Tibial nerve (tissue), 4 donors: ENCODE data around the gene ANO10. TPM values are rescaled to one million over a fixed set of nuclear protein-coding genes. Genes with fewer than 3 reads are reported as not detected.

ENCODE experiments used
- DNase-seq, 2 donors: peaks; one replicate each; pipeline ENCODE4 v3.0.0-alpha.2; 2019; ENCODE audit warnings: low spot score in 2 of 2
- H3K27ac ChIP-seq, 4 donors: fragments of 200-600 bp; sonication (generic) in 3 of 4; one replicate each; pipeline ENCODE4 v1.5.1; 2017 to 2019; ENCODE audit warnings: mild to moderate bottlenecking in 1 of 4
- H3K27me3 ChIP-seq, 2 donors: fragments of 200-600 bp; sonication (generic) in 1 of 2; one replicate each; pipeline versions ENCODE4 v1.5.1 to v1.6.0; 2017 to 2019
- H3K36me3 ChIP-seq, 3 donors: fragments of 200-600 bp; sonication (generic); one replicate each; pipeline ENCODE4 v1.5.1; 2018 to 2019
- H3K4me1 ChIP-seq, 4 donors: fragments of 200-600 bp; sonication (generic) in 3 of 4; one replicate each; pipeline ENCODE4 v1.5.1; 2017 to 2019
- H3K4me3 ChIP-seq, 4 donors: fragments of 200-600 bp; sonication (generic) in 3 of 4; one replicate each; pipeline ENCODE4 v1.5.1; 2017 to 2019; ENCODE audit warnings: mild to moderate bottlenecking in 1 of 4, moderate library complexity in 1 of 4
- H3K9me3 ChIP-seq, 4 donors: fragments of 200-600 bp; sonication (generic) in 3 of 4; one replicate each; pipeline ENCODE4 v1.5.1; 2017 to 2019
- CTCF ChIP-seq, 5 experiments: fragments of 200-600 bp in 3 of 5; fragments of 450-650 bp in 2 of 5; sonication (generic) in 3 of 5; IDR thresholded peaks; one replicate each; pipeline ENCODE4 v1.5.1; 2016 to 2019; ENCODE audit warnings: antibody characterized with exemption in 5 of 5, mild to moderate bottlenecking in 3 of 5, moderate library complexity in 2 of 5
- EP300 ChIP-seq, 2 donors: sonication (generic); formaldehyde crosslinking; IDR thresholded peaks; one replicate each; pipeline ENCODE4 v1.6.1; 2017; ENCODE audit warnings: antibody characterized with exemption in 2 of 2, mild to moderate bottlenecking in 1 of 2
- POLR2A ChIP-seq, 2 donors: fragments of 450-650 bp; IDR thresholded peaks; one replicate each; pipeline ENCODE4 v1.6.1; 2017; ENCODE audit warnings: antibody characterized with exemption in 2 of 2, mild to moderate bottlenecking in 2 of 2, moderate library complexity in 2 of 2
- WGBS, 2 donors: methylation state at CpG; one replicate each; pipeline ENCODE4 v1.1.5; 2018; 5-methylcytosine and 5-hydroxymethylcytosine counted together
- total RNA-seq, 4 donors: library from RNA; depleted of rRNA; stranded (reverse); fragments of >200 nt; gene quantifications; one replicate each; pipeline ENCODE4 v1.1.0, GENCODE V29; 2016

ANO10 gene
- total RNA-seq, 4 donors from 2014 or later = 19.4 to 28.8 (median 21.2) TPM

GRCh38 chr3:43650345-43650744 is 28.5 kb upstream of the ANO10 start:
- 49 to 71% methylated on average over 1 of the region's 1 CpG for WGBS, 2 donors
- no peaks in the 10 kb centered on the region for H3K27me3 ChIP-seq
- H3K4me1 ChIP-seq = peaks cover 0 to 3% (median 0%) of the 10 kb centered on the region in 4 donors
- no peaks in the 10 kb centered on the region for H3K9me3 ChIP-seq
- no peak overlapping the region for H3K27ac ChIP-seq
- H3K4me3 ChIP-seq = no peak overlapping the region
- no peaks in the 10 kb centered on the region for H3K36me3 ChIP-seq
- TF ChIP-seq EP300 (IDR thresholded peaks at IDR 0.05) (no peak), POLR2A (IDR thresholded peaks at IDR 0.05) (no peak), CTCF (IDR thresholded peaks at IDR 0.05) (no peak)
- no peak for DNase-seq

GRCh38 chr3:43649365-43649968 is 27.7 kb upstream of the ANO10 start:
- peaks cover 0 to 3% (median 0%) of the 10 kb centered on the region in 4 donors for H3K4me1 ChIP-seq
- WGBS, 2 donors = 25 to 39% methylated on average over 6 of the region's 6 CpGs
- no peaks in the 10 kb centered on the region for H3K27me3 ChIP-seq
- H3K36me3 ChIP-seq = no peaks in the 10 kb centered on the region
- no peaks in the 10 kb centered on the region for H3K9me3 ChIP-seq
- no peak for DNase-seq
- H3K27ac ChIP-seq = no peak overlapping the region
- no peak for TF ChIP-seq CTCF (IDR thresholded peaks at IDR 0.05)
- no peak for TF ChIP-seq POLR2A (IDR thresholded peaks at IDR 0.05)
- no peak for TF ChIP-seq EP300 (IDR thresholded peaks at IDR 0.05)
- H3K4me3 ChIP-seq = no peak overlapping the region

GRCh38 chr3:43648957-43649356 is 27.1 kb upstream of the ANO10 start:
- no peak overlapping the region for H3K27ac ChIP-seq
- H3K4me3 ChIP-seq = no peak overlapping the region
- DNase-seq = no peak
- no peaks in the 10 kb centered on the region for H3K9me3 ChIP-seq
- TF ChIP-seq EP300 (IDR thresholded peaks at IDR 0.05) (no peak), POLR2A (IDR thresholded peaks at IDR 0.05) (no peak), CTCF (IDR thresholded peaks at IDR 0.05) (no peak)
- no peaks in the 10 kb centered on the region for H3K27me3 ChIP-seq
- no peaks in the 10 kb centered on the region for H3K36me3 ChIP-seq
- peaks cover 0 to 3% (median 0%) of the 10 kb centered on the region in 4 donors for H3K4me1 ChIP-seq
- 85 to 92% methylated on average over 3 of the region's 3 CpGs for WGBS, 2 donors

GRCh38 chr3:43647331-43648166 is 25.7 kb upstream of the ANO10 start:
- no peak overlapping the region for H3K4me3 ChIP-seq
- DNase-seq = no peak
- 69 to 72% methylated on average over 6 of the region's 6 CpGs for WGBS, 2 donors
- no peaks in the 10 kb centered on the region for H3K9me3 ChIP-seq
- no peaks in the 10 kb centered on the region for H3K27me3 ChIP-seq
- H3K36me3 ChIP-seq = no peaks in the 10 kb centered on the region
- no peak overlapping the region for H3K27ac ChIP-seq
- TF ChIP-seq CTCF (IDR thresholded peaks at IDR 0.05) (no peak), EP300 (IDR thresholded peaks at IDR 0.05) (no peak), POLR2A (IDR thresholded peaks at IDR 0.05) (no peak)
- H3K4me1 ChIP-seq = peaks cover 0 to 3% (median 0%) of the 10 kb centered on the region in 4 donors

GRCh38 chr3:43644443-43644842 is 22.6 kb upstream of the ANO10 start:
- no peaks in the 10 kb centered on the region for H3K9me3 ChIP-seq
- H3K36me3 ChIP-seq = no peaks in the 10 kb centered on the region
- TF ChIP-seq EP300 (IDR thresholded peaks at IDR 0.05) (no peak), CTCF (IDR thresholded peaks at IDR 0.05) (no peak), POLR2A (IDR thresholded peaks at IDR 0.05) (no peak)
- no peak overlapping the region for H3K27ac ChIP-seq
- no peak overlapping the region for H3K4me3 ChIP-seq
- WGBS, 2 donors = 95 to 100% methylated on average over 2 of the region's 2 CpGs
- no peaks in the 10 kb centered on the region for H3K27me3 ChIP-seq
- H3K4me1 ChIP-seq = peaks cover 0 to under 1% (median 0%) of the 10 kb centered on the region in 4 donors
- no peak for DNase-seq
